BJ (cell line): ENCODE data around the gene ASXL2. TPM values are rescaled to one million over a fixed set of nuclear protein-coding genes. Genes with fewer than 3 reads are reported as not detected.

Source experiments
- CTCF ChIA-PET: fragments of 350-600 bp; formaldehyde crosslinking; extraction: SDS; loops from one replicate; lab custom pipeline; 2021; ENCODE audit warnings: antibody characterized with exemption, inconsistent platforms; lab: Yijun Ruan, JAX
- POLR2A ChIA-PET: fragments of 300-600 bp; sonication (Branson Sonifier 250); formaldehyde crosslinking; extraction: SDS; loops from one replicate; lab custom pipeline; 2021; ENCODE audit warnings: antibody characterized with exemption; lab: Charles Lee
- DNase-seq: peaks from one replicate; pipeline ENCODE4 v3.0.0-alpha.2; 2011; ENCODE audit warnings: low read depth
- H3K27me3 ChIP-seq: 2 replicates; pipeline ENCODE4 v1.6.0; 2011; ENCODE audit warnings: low read length; ENCODE audit not compliant: control insufficient read depth, insufficient read depth
- H3K36me3 ChIP-seq: 2 replicates; pipeline ENCODE4 v1.5.1; 2011; ENCODE audit warnings: low read length; ENCODE audit not compliant: control insufficient read depth, insufficient read depth
- H3K4me3 ChIP-seq: 2 replicates; pipeline ENCODE4 v1.5.1; 2011; ENCODE audit warnings: low read depth, mild to moderate bottlenecking, control low read depth, low read length
- CTCF ChIP-seq: IDR thresholded peaks from 2 replicates; pipeline ENCODE4 v1.5.1; 2011; ENCODE audit warnings: low read depth, mild to moderate bottlenecking, control low read depth, inconsistent platforms, low read length, moderate library complexity; ENCODE audit not compliant: insufficient read depth
- polyA plus RNA-seq: library from polyadenylated mRNA; depleted of rRNA; stranded (reverse); fragments of >200 nt; gene quantifications from 2 replicates; pipeline ENCODE4 v1.2.3, GENCODE V29; 2011

Gene ASXL2
- polyA plus RNA-seq, 1 experiment: 11.9 TPM

DNA sequence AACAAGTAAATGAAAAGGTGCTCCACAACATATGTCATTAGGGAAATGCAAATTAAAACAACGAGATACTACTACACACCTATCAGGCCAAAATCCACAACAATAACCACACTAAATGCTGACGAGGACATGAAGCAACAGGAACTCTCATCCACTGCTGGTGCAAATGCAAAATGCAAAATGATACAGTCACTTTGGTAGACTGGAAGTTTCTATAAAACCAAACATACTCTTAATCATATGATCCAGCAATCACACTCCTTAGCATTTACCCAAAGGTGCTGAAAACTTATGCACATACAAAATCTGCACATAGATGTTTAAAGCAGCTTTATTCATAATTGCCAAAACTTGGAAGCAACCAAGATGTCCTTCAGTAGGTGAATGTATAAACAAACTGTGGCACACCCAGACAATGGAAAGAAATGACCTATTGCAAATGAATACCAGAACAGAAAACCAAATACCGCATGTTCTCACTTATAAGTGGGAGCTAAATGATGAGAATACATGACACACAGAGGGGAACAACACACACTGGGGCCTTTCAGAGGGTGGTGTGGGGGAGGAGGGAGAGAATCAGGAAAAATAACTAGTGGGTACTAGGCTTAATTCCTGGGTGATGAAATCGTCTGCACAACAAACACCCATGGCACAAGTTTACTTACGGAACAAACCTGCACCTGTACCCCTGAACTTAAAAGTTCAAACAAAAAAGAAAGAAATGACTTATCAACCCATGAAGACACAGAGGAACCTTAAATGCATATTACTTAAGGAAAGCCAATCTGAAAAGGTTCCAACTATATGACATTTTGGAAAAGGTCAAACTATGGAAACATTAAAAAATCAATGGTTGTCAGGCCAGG, 80.4 kb downstream of the ASXL2 start:
- ChIA-PET CTCF (interaction anchor here (1.0 kb wide), 1 partner anchor 18 kb away, joined by 4 read pairs; no protein-coding TSS in a partner anchor), POLR2A (no interaction called here)
- no peak for DNase-seq
- TF ChIP-seq CTCF: no peak
- Histone ChIP-seq H3K4me3 (no peak overlapping the region), H3K36me3 (peaks cover 2% of the 10 kb centered on the region), H3K27me3 (no peaks in the 10 kb centered on the region)

DNA sequence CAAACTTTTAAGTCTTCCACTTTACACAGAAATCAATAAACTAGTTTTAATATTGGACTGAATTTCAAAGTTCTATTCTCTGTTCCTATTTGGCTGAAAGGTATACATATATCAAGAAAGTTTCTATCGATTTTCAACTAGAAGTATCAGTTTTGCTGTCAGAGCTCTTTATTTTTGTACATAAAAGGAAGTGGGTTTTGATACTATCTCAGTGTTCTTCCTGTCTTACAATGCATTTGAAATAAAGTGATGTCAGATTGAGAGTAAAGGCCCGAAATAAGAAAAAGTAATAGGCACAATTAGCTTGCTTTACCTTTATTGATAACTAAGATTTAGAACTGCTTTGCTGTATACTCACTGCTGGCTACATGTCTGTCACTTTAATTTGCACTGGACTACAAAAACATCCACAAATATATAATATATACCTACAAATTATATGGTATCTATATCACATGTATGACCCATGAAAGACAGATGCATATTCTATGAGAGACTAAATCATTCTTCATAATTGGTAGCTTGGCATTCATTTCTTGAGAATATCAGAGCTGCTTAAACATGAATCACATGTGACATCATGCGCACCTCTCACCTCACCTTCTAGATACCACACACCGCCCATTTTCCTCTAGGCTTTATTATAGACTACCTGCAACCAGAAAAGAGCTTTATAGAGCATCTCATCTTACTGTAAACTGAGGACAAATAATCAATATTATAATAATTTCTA, 83.6 kb downstream of the ASXL2 start:
- Histone ChIP-seq H3K27me3 (no peaks in the 10 kb centered on the region), H3K4me3 (no peak overlapping the region), H3K36me3 (peaks cover 2% of the 10 kb centered on the region)
- no peak for DNase-seq
- no peak for TF ChIP-seq CTCF
- CTCF ChIA-PET: interaction anchor here (0.6 to 0.7 kb wide), 2 partner anchors 17 to 413 kb away, joined by 3 to 4 read pairs; no protein-coding TSS in a partner anchor
- POLR2A ChIA-PET: no interaction called here

DNA sequence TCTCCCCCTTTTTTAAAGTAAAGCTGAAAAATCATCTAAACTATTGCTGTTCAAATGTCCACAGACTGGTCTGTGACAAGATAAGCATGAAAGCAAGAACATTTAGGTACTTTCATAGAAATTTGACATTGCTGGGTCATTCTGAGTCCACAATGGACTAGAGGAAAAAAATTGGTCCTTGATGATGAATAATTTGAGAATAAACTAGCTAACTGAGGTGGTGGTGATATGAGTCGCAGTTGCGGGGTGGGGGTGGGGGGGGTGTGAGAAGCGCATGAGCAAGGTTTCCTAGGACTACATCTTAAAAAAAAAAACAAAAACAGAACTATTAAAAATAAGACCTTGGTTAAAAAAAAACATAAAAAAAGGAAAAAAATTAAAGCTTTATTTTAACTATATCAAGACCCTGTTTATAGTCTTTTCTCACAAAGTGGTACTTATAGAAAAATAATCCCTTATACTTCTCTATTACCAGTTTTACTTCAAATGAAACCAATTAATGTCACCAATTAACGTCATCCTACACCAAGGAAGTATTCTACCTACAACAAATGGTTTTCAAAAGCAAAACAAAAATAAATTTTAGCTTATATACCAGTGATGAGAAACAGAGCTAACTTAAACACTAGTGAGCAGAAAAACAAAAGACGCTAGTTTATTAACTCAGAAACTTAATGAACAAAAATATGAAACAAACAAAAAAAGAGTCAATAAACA, 88.1 kb downstream of the ASXL2 start:
- CTCF ChIA-PET: interaction anchor here (0.5 kb wide), 1 partner anchor 330 kb away, joined by 3 read pairs; no protein-coding TSS in a partner anchor
- no peak overlapping the region for H3K4me3 ChIP-seq
- POLR2A ChIA-PET: interaction anchor here (0.6 kb wide), 1 partner anchor 10 kb away, joined by 10 read pairs; no protein-coding TSS in a partner anchor
- no peaks in the 10 kb centered on the region for H3K27me3 ChIP-seq
- H3K36me3 ChIP-seq: no peaks in the 10 kb centered on the region; the same call in 1 of the 2 replicates
- no peak for TF ChIP-seq CTCF
- DNase-seq: no peak

- DNase-seq: no peak
- ChIA-PET POLR2A (no interaction called here), CTCF (no interaction called here)
These were observed 89.8 kb downstream of the ASXL2 start for GRCh38 chr2:25788457-25788856.

More at GRCh38 chr2:25788457-25788856, 89.8 kb downstream of the ASXL2 start:
- Histone ChIP-seq H3K4me3 (no peak overlapping the region), H3K27me3 (no peaks in the 10 kb centered on the region), H3K36me3 (no peaks in the 10 kb centered on the region; the same call in 1 of the 2 replicates)
- TF ChIP-seq CTCF: no peak
